CD4-positive, alpha-beta T cell treated with Interleukin-15 for 4 hours (primary cell): Measurements from ENCODE around the gene SEBOX.
"Not testable (repeated sequence)": the region's sequence is repeated elsewhere in the genome, so short reads cannot be mapped to it uniquely, and the experiment has no call there.

Source experiments
- DNase-seq: peaks from one replicate; pipeline ENCODE4 v3.0.0-alpha.2; 2020; ENCODE audit warnings: low spot score

Gene SEBOX

GRCh38 chr17:28338769-28339212, 26.2 kb downstream of the SEBOX start:
- not testable (repeated sequence) for DNase-seq

GRCh38 chr17:28338056-28338768, 26.8 kb downstream of the SEBOX start:
- DNase-seq: no peak

DNA sequence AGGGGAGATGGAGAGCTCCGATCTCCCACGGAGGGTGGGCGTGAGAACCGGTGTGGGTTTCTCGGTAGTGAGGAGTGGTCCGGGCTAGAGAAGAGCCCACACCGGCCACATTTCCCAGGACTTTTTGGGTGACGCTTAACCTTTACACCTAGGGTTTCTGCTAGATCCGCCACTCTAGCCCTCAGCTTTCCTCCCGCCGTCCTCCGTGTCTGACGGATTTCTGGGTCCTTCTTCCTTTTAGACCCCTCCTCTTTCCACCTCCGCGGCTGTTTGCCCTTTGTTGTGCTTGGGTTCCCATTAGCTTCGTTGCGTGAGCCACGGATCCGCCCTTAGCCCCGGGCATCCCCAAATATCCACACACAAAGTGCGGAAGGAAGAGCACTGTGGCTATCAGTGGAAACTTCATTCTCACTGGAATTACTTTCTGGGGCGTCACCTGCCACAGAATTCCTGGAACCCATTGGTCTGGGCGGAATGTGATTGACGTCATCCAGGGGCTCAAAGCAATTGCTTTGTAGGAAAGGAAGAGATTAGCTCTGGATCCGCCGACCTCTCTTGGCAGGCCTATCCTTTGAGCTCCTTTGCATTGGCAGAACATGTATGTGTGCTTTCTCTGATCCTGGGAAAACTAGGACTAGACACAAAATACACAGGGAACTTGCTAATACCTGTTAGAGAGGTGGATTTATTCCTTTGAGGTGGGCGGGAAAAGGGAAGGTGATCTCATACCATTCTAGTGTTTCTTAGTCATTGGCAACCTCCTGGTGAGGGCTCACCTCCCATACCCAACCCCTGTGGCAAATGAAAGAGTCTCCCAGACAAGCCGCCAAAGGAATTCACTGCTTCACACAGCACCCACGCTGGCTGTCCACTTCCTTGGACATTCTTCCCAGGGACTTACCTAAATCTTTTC, 28.8 kb downstream of the SEBOX start:
- peak; percentile 8 for DNase-seq

DNA sequence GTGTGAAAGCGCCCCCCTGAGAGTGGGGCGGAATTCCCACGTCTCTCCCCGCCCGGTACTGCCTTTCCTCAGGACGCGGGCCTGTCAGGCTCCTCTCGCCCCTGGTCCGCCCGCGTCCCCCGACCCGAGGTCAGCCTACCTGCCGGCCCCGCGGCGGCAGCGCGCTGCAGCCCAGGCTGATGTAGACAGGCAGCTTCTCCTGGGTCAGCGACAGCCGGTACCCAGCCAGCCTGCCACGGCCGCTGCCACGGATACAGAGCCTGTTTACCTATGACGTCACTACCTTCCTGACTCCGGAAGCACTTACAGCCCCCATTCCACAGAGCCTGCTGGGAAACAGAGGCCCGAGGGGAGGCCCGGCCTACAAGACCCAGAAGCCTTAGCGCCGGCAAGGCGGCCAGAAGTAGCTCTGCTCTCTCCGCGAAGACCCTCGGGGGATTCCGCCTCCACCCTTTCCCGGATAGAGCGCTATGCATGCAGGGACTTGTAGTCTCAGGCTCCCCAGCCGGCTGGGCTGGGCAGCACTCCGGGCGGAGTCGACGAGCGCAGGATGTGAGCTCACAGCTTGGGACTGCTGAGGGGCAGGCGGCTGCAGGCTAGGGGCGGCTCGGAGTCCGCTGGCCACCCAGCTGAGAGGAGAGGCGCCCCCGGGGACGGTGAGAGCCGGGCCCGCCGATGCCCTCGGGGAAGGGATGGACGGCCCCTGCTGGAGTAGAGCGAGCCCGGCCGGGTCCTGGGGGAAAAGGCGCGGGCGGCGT, 29.6 kb downstream of the SEBOX start, which contains the start of the genes IFT20 and TNFAIP1:
TSS of gene IFT20 (minus strand) at position 272 of the 758 bp plus-strand sequence. CDS start 3,487 bp downstream, outside the sequence.
TSS of gene TNFAIP1 (plus strand) at position 561 of the 758 bp plus-strand sequence. CDS start 3,761 bp downstream, outside the sequence.
- DNase-seq: peak; percentile 98

DNA sequence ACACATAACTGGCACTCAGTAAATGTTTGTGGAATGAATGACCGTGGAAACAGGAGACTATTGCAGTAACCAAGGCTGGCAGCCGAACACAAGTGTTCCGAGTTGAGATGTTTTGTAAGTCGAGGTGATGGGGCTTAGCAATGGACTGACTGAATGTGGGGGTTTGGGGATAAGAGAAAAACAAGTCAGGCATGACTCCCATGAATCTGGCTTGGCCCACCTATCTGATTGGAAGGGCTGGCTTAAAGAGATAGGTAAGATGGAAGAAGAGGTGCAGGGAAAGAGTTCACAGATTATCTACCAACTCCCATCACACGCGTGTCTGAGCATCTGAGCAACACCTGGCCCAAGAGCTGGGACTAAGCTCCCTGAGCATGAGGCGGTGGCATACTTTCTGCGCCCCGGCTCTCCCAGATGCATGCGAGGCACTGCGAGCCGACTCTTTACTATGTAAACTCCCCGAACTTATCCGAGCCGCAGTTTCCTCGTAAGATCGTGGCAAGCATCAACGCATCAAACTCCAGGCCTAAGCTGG, 30.3 kb downstream of the SEBOX start:
- no peak for DNase-seq

GRCh38 chr17:28334171-28334570, 30.8 kb downstream of the SEBOX start:
- DNase-seq: no peak

DNA sequence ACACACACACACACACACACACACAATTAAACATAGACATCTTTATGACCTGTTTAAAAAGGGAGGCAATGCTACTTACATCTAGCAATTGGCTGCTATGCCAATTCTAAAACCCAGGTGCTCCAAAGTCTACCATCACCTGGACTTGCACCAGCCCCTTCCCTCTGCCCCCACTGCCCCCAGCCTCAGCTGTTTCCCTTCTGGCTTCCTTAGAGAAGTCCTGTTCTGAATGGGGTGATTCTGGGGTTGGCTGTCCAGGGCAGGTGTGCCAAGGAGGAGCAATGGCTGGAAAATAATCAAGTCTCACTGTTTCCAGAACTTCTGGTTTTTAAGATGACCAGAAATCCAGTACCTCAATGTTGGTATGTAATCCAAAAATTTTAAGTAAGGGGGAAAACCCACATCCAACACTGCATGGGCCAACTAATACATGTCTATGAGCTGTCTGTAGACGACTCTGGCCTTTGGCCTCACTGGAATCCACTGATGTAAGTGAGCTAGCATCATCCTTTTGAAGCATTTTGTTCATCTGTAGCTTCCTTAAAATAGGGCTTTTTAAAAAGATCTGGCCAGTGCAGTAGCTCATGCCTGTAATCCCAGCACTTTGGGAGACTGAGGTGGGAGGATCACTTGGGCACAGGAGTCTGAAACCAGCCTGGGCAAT, 31.8 kb downstream of the SEBOX start:
- DNase-seq: no peak

- DNase-seq: no peak
Measured at GRCh38 chr17:28331891-28332420, 33.0 kb downstream of the SEBOX start.

GRCh38 chr17:28330671-28331070, 34.3 kb downstream of the SEBOX start:
- DNase-seq: no peak

GRCh38 chr17:28328325-28328724, 36.7 kb downstream of the SEBOX start:
- DNase-seq: no peak

DNA sequence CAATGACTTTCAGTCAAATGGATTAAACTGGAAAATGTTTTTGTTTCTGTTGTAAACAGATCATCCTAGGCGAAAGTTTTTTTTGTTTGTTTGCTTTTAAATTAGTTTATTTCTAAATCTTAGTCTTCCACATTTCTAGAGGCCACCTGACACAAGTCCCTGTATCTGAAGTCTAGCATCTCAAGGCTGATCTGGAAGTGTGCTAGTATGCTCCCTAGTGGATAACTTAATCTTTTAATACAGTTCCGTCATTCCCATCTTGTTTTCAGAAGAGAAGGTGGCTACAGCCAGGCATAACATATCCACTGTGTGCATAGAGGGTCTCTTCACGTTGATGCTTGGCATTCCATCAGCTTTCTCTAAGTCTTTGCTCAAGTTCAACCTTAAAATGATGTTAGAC, 37.3 kb downstream of the SEBOX start:
- no peak for DNase-seq

- DNase-seq: no peak
Measured at GRCh38 chr17:28327031-28327607, 37.9 kb downstream of the SEBOX start.

- no peak for DNase-seq
Measured at GRCh38 chr17:28326114-28326513, 38.9 kb downstream of the SEBOX start.

DNA sequence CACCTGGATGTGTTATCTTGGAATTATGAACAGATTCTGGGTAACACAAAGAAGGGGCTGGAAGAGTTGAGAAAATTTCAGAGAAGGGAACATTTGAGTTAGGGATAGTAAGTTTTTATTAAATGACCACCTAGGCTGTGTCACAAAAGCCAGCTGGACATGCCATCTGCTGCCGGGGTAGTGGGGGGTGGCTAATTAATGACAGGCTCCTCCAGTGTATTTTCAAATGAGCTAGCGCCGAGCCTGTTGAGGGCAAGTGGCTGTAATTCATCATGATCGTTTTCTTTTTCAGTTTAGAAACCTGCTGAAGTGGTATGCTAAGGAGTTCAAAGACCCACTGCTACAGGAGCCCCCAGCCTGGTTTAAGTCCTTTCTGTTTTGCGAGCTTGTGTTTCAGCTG, 39.8 kb downstream of the SEBOX start:
- DNase-seq: no peak

DNA sequence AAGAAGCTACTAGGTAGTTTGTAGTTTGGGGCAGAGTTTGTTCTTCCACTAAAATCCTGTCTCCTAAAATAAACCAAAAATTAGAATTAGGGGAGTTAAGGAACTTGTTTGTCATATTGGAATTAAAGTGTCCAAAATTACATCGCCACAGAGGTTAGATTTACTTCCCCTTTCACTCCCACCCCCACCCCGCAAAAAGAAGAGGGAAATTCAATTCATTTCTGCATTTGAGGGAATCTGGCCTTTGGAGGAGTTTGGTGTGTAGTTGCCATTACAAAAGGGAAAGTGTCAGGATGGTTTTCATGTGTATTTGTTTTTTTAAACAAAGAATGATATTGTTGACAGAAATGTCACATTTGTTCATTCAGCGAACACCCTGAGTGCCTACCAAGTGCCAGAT, 40.2 kb downstream of the SEBOX start:
- DNase-seq: no peak

DNA sequence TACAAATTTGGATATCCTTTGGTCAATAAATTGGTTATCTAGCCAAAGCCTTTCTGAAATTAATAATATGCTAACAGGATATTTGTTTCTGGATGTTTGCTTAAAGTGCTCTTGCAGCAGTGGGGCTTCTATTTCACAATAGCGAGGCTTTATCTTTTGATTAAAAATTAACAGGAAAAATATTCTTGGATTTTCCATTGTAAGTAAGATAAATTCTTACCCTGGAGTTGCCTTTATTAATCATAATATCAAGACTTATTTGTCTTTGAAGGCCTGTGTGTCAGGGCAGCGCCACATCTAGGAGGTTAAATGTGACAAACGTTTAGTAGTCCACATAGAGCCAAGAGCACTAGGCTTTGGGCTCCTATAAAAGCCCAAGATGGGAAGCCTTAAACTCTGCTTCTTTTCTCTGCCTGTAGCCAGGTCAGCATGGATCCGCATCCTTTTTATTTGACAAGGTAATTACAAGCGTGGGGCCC, 40.7 kb downstream of the SEBOX start:
- no peak for DNase-seq

DNA sequence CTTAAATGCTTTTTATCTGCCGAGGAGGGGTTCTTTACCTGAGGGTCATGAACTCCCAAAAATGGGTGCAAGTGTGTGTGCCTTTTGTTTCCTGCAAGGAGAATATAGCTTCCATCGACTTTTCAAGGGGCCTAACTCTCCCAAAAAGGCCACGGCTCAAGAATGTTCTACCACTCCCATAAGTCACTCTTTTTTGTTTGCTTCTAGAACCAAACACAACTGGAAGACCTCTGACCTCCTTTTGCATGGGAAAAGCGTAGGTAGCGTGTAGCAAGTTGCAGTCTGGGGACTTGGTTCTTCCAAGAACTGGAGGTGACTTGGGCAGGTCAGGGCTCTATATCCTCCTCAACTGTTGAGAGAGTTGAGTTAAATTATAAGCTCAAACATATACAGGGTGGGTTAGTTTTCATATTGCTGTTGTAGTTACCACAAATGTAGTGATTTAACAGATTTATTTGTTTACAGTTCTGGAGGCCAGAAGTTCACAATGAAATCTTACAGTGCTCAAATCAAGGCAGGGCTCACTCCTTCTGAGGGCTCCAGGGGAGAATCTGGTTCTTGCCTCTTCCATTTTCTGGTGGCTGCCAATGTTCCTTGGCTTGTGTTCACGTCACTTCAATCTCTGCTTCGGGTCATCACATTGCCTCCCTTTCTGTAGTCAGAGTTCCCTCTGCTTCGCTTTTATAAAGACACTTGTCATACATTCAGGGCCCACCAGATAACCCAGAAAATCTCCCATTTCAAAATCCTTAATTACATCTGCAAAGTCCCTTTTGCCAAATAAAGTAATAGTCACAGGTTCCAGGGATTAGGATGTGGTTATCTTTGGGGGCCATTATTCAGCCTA, 44.6 kb downstream of the SEBOX start:
- no peak for DNase-seq

- no peak for DNase-seq
Measured at GRCh38 chr17:28319598-28319935, 45.4 kb downstream of the SEBOX start.

DNA sequence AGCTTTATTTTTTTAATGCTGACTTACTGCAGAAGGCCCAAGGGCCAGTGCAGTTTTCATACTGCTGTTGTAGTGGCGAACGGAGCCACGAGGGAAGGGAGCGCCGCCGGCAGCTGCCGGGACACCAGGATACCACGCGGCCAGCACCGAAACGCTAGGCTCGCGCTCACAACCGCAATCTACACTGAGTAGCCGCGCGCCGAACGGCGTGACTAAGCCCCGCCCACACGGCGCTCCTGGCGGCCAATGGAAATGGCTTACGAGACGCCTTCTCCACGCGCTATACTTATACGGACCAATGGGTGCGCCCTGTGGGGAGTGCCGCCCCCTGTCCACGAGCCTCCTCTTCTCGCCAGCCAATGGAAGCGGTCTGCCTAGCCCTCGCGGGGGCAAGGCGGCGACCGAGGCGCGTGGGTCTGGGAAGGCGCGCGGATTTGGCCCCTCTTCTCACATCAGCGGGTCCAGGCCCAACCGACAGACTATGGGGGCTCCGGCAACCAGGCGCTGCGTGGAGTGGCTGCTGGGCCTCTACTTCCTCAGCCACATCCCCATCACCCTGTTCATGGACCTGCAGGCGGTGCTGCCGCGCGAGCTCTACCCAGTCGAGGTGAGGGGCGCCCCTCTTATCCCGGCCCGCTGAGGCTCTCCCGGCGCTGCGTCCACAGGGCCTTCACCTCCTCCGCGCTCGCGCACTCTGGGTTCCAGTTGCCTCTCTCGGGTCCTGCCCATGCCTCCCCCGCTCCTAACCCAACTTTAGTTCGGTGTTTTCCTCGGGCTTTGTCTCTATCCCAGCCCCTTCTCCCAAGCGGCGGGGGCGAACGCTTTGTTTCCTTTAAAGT, 46.0 kb downstream of the SEBOX start, which contains the start of gene TMEM97:
TSS of gene TMEM97 (plus strand) at position 442 of the 839 bp plus-strand sequence. CDS start at position 482, 40 bp downstream.
- peak; percentile 93 for DNase-seq
